ENCODE measurements around the gene ZDHHC14.
"Not testable (repeated sequence)": the region's sequence is repeated elsewhere in the genome, so short reads cannot be mapped to it uniquely, and the experiment has no call there.

The ZDHHC14 gene

DNA sequence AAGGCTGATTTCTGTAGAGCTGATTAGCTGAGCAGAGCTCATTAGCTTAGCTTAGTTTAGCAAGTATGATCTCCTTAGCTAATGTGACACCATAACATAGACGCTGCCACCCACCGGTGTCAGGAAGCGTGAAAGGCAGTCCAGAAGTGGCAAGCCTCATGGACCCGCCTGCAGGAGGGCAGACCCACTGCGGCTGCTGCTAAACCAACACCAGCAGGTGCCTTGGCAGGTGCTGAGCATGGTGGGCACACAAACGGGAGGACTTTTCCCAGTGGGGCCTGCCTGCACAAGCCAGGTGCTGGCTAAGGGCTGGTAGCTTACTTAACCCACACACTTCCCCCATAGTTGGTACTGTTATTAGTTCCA is 22.7 kb downstream of the ZDHHC14 start:
- no peak overlapping the region for H3K27ac ChIP-seq (ENCODE audit: low read length)

DNA sequence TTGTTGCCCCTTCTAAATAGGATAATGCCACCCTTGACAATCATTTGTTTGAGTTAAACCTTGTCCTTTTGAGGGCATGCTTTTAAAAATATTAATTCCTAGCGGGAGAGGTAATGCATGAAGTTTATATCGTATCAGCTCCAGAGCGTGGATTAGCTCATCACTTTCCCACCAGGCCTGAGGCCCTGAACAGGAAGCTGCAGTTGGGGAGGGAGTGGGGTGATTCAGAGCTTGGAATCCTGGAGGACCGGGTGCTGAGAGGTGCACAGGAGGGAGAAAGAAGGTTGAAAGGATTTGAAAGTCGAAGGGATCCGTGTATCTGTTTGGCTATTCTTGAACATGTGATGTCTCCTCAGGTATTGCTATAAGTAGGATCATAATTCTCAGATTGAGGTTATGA is 25.0 kb downstream of the ZDHHC14 start:
- no peak for DNase-seq
- Histone ChIP-seq H3K4me1 (ENCODE audit: low read length) (no peaks in the 10 kb centered on the region), H3K79me2 (ENCODE audit: low read length) (peaks cover 7% of the 10 kb centered on the region), H3K27ac (ENCODE audit: low read length) (no peak overlapping the region), H3K4me2 (ENCODE audit: low read depth, low read length) (no peak overlapping the region), H3K9me3 (replicated peaks; ENCODE audit: insufficient read depth, low read length) (no peaks in the 10 kb centered on the region), H3K36me3 (replicated peaks; ENCODE audit: insufficient read depth, low read length) (no peaks in the 10 kb centered on the region), H3K27me3 (replicated peaks; ENCODE audit: insufficient read depth, low read length) (no peaks in the 10 kb centered on the region), H3K9ac (ENCODE audit: low read length) (no peak overlapping the region), H3K4me3 (ENCODE audit: low read length) (no peak overlapping the region), H4K20me1 (ENCODE audit: insufficient read depth, low read length) (no peaks in the 10 kb centered on the region), H3F3A (ENCODE audit: insufficient read depth, low read length) (no peaks in the 10 kb centered on the region), H2AFZ (ENCODE audit: low read length) (no peak overlapping the region), H3K9me2 (replicated peaks; ENCODE audit: insufficient read depth, low read length) (no peaks in the 10 kb centered on the region)
- no peak for TF ChIP-seq EZH2phosphoT487 (IDR thresholded peaks at IDR 0.05; ENCODE audit: low read length)
- TF ChIP-seq, protein P1, sequence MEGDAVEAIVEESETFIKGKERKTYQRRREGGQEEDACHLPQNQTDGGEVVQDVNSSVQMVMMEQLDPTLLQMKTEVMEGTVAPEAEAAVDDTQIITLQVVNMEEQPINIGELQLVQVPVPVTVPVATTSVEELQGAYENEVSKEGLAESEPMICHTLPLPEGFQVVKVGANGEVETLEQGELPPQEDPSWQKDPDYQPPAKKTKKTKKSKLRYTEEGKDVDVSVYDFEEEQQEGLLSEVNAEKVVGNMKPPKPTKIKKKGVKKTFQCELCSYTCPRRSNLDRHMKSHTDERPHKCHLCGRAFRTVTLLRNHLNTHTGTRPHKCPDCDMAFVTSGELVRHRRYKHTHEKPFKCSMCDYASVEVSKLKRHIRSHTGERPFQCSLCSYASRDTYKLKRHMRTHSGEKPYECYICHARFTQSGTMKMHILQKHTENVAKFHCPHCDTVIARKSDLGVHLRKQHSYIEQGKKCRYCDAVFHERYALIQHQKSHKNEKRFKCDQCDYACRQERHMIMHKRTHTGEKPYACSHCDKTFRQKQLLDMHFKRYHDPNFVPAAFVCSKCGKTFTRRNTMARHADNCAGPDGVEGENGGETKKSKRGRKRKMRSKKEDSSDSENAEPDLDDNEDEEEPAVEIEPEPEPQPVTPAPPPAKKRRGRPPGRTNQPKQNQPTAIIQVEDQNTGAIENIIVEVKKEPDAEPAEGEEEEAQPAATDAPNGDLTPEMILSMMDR (IDR thresholded peaks at IDR 0.05; ENCODE audit: low read length): no peak
- no peak for TF ChIP-seq EZH2 (optimal IDR thresholded peaks at IDR 0.05; ENCODE audit: low read depth, low read length)

More for the DNA sequence above, 22.7 kb downstream of the ZDHHC14 start:
- Histone ChIP-seq H4K20me1 (ENCODE audit: insufficient read depth, low read length) (no peaks in the 10 kb centered on the region), H3K9ac (ENCODE audit: low read length) (no peak overlapping the region), H3K4me3 (ENCODE audit: low read length) (no peak overlapping the region), H3K4me2 (ENCODE audit: low read depth, low read length) (no peak overlapping the region), H2AFZ (ENCODE audit: low read length) (no peak overlapping the region), H3K79me2 (ENCODE audit: low read length) (no peaks in the 10 kb centered on the region), H3K27me3 (replicated peaks; ENCODE audit: insufficient read depth, low read length) (no peaks in the 10 kb centered on the region), H3K36me3 (replicated peaks; ENCODE audit: insufficient read depth, low read length) (no peaks in the 10 kb centered on the region), H3K4me1 (ENCODE audit: low read length) (no peaks in the 10 kb centered on the region), H3K9me3 (replicated peaks; ENCODE audit: insufficient read depth, low read length) (no peaks in the 10 kb centered on the region), H3K9me2 (replicated peaks; ENCODE audit: insufficient read depth, low read length) (no peaks in the 10 kb centered on the region), H3F3A (ENCODE audit: insufficient read depth, low read length) (no peaks in the 10 kb centered on the region)
- TF ChIP-seq EZH2 (optimal IDR thresholded peaks at IDR 0.05; ENCODE audit: low read depth, low read length): no peak
- TF ChIP-seq, protein P1 (IDR thresholded peaks at IDR 0.05; ENCODE audit: low read length): no peak
- no peak for TF ChIP-seq EZH2phosphoT487 (IDR thresholded peaks at IDR 0.05; ENCODE audit: low read length)
- DNase-seq: no peak

DNA sequence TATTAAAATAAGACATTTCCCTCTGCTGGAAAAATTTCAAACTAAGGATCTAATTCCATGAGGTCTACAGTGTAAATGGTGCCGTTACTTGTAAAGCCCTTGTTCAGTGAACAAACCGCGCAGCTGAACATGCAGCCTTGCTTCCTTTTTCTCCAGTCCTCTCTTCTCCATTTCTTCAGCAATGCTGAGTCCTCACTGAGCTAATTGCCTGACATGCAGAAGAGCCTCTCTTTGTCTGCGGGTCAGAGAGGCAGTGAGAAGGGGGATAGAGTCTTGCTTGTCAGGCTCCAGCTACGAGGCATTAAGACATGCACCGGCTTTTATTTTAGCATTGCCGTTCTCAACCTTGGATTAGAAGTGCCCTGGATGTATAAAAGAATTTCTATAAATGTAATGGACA is 25.7 kb downstream of the ZDHHC14 start:
- Histone ChIP-seq H3K27me3 (replicated peaks; ENCODE audit: insufficient read depth, low read length) (no peaks in the 10 kb centered on the region), H2AFZ (ENCODE audit: low read length) (no peak overlapping the region), H3K4me1 (ENCODE audit: low read length) (no peaks in the 10 kb centered on the region), H3K4me2 (ENCODE audit: low read depth, low read length) (no peak overlapping the region), H3K9ac (ENCODE audit: low read length) (no peak overlapping the region), H3K36me3 (replicated peaks; ENCODE audit: insufficient read depth, low read length) (no peaks in the 10 kb centered on the region), H4K20me1 (ENCODE audit: insufficient read depth, low read length) (no peaks in the 10 kb centered on the region), H3K27ac (ENCODE audit: low read length) (no peak overlapping the region), H3K79me2 (ENCODE audit: low read length) (peaks cover 7% of the 10 kb centered on the region), H3K9me3 (replicated peaks; ENCODE audit: insufficient read depth, low read length) (no peaks in the 10 kb centered on the region), H3K9me2 (replicated peaks; ENCODE audit: insufficient read depth, low read length) (no peaks in the 10 kb centered on the region), H3K4me3 (ENCODE audit: low read length) (no peak overlapping the region), H3F3A (ENCODE audit: insufficient read depth, low read length) (no peaks in the 10 kb centered on the region)
- no peak for TF ChIP-seq EZH2phosphoT487 (IDR thresholded peaks at IDR 0.05; ENCODE audit: low read length)
- TF ChIP-seq EZH2 (optimal IDR thresholded peaks at IDR 0.05; ENCODE audit: low read depth, low read length): no peak
- DNase-seq: no peak

DNA sequence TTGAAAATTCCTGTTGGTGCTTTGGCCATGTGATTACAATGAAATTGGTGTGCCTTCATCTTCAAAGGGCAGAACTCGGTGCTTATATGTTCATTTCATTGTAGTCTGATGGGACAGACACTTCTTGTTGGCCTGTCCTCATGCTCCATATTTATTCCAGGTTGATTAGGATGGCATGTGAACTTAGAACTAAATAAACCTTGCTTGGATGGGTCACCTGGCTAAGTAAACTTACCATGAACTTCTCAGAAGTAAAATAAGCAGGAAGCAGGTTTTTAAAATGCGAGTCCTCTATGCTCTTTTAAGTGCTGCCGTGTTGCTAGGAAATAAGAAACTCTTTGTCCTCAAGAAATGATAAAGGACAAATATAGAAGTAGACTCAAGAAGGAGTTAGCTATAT is 26.7 kb downstream of the ZDHHC14 start:
- Histone ChIP-seq H3K9me3 (replicated peaks; ENCODE audit: insufficient read depth, low read length) (no peaks in the 10 kb centered on the region), H3K4me2 (ENCODE audit: low read depth, low read length) (no peak overlapping the region), H3K79me2 (ENCODE audit: low read length) (peaks cover 7% of the 10 kb centered on the region), H3F3A (ENCODE audit: insufficient read depth, low read length) (no peaks in the 10 kb centered on the region), H3K4me3 (ENCODE audit: low read length) (no peak overlapping the region), H2AFZ (ENCODE audit: low read length) (no peak overlapping the region), H4K20me1 (ENCODE audit: insufficient read depth, low read length) (no peaks in the 10 kb centered on the region), H3K27me3 (replicated peaks; ENCODE audit: insufficient read depth, low read length) (no peaks in the 10 kb centered on the region), H3K9ac (ENCODE audit: low read length) (no peak overlapping the region), H3K9me2 (replicated peaks; ENCODE audit: insufficient read depth, low read length) (no peaks in the 10 kb centered on the region), H3K36me3 (replicated peaks; ENCODE audit: insufficient read depth, low read length) (no peaks in the 10 kb centered on the region), H3K27ac (ENCODE audit: low read length) (no peak overlapping the region), H3K4me1 (ENCODE audit: low read length) (no peaks in the 10 kb centered on the region)
- DNase-seq: no peak
- TF ChIP-seq EZH2phosphoT487 (IDR thresholded peaks at IDR 0.05; ENCODE audit: low read length): no peak

DNA sequence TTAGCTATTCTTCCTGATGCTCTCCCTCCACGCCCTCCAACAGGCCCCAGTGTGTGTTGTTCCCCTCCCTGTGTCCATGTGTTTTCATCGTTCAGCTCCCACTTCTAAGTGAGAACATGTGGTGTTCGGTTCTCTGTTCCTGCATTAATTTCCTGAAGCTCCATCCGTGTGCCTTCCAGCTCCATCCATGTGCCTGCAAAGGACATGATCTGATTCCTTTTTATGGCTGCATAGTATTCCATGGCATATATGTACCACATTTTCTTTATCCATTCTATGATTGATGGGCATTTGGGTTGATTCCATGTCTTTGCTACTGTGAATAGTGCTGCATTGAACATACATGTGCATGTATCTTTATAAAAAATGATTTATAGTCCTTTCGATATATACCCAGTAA is 27.4 kb downstream of the ZDHHC14 start:
- not testable (repeated sequence) for H3K79me2 ChIP-seq (ENCODE audit: low read length); H3K4me2 ChIP-seq (ENCODE audit: low read depth, low read length); H3K27me3 ChIP-seq (replicated peaks; ENCODE audit: insufficient read depth, low read length); H4K20me1 ChIP-seq (ENCODE audit: insufficient read depth, low read length); H3K4me3 ChIP-seq (ENCODE audit: low read length); H3K36me3 ChIP-seq (replicated peaks; ENCODE audit: insufficient read depth, low read length); H3K4me1 ChIP-seq (ENCODE audit: low read length); H3K9me3 ChIP-seq (replicated peaks; ENCODE audit: insufficient read depth, low read length); H3K9me2 ChIP-seq (replicated peaks; ENCODE audit: insufficient read depth, low read length); H3K9ac ChIP-seq (ENCODE audit: low read length); DNase-seq; H2AFZ ChIP-seq (ENCODE audit: low read length); H3K27ac ChIP-seq (ENCODE audit: low read length); H3F3A ChIP-seq (ENCODE audit: insufficient read depth, low read length)
